K562 (cell line): ENCODE measurements around the gene EYA3. TPM values are rescaled to one million over a fixed set of nuclear protein-coding genes. Genes with fewer than 3 reads are reported as not detected.

Experiments used
- BRCA1 ChIP-seq, 2 experiments: fragments of 450-650 bp in 1 of 2; sonication (generic) in 1 of 2; formaldehyde crosslinking in 1 of 2; IDR thresholded peaks; 2 replicates each; pipeline versions ENCODE4 v1.5.0 to v1.6.1; 2017 to 2020; ENCODE audit warnings: mild to moderate bottlenecking in 1 of 2, missing genetic modification reagents in 1 of 2
- C11orf30 ChIP-seq: fragments of 450-650 bp; IDR thresholded peaks from 2 replicates; pipeline ENCODE4 v1.6.1; 2016; ENCODE audit warnings: low read depth, mild to moderate bottlenecking
- EGR1 ChIP-seq: fragments of 450-650 bp; conservative IDR thresholded peaks from 2 replicates; pipeline ENCODE4 v1.6.1; 2017; ENCODE audit warnings: mild to moderate bottlenecking
- ELK3 ChIP-seq: fragments of 450-650 bp; formaldehyde crosslinking; IDR thresholded peaks from 2 replicates; pipeline ENCODE4 v1.4.0; 2020; ENCODE audit warnings: mild to moderate bottlenecking
- ETV1 ChIP-seq: fragments of 450-650 bp; conservative IDR thresholded peaks from 2 replicates; pipeline ENCODE4 v1.6.1; 2016; ENCODE audit warnings: missing genetic modification characterization, control low read depth, low read depth, missing compliant biosample characterization
- FOXP1 ChIP-seq: sonication (generic); formaldehyde crosslinking; IDR thresholded peaks from 2 replicates; pipeline ENCODE4 v1.8.0; 2022; ENCODE audit warnings: mild to moderate bottlenecking, missing genetic modification reagents
- IRF2 ChIP-seq: sonication (generic); formaldehyde crosslinking; IDR thresholded peaks from 2 replicates; pipeline ENCODE4 v1.8.1; 2022; ENCODE audit warnings: mild to moderate bottlenecking, missing genetic modification reagents
- KDM4B ChIP-seq, 2 experiments: fragments of 450-650 bp in 1 of 2; sonication (generic) in 1 of 2; IDR thresholded peaks; 2 replicates each; pipeline ENCODE4 v1.6.1; 2016 to 2017; ENCODE audit warnings: borderline replicate concordance in 2 of 2, antibody characterized with exemption in 1 of 2, low read depth in 1 of 2, mild to moderate bottlenecking in 1 of 2
- MCM5 ChIP-seq: fragments of 450-650 bp; IDR thresholded peaks from 2 replicates; pipeline ENCODE4 v1.6.1; 2016; ENCODE audit warnings: low read depth
- PHB ChIP-seq: fragments of 250-450 bp; sonication (Bioruptor Pico); IDR thresholded peaks from 2 replicates; pipeline ENCODE4 v1.5.0; 2021
- PHF20 ChIP-seq: fragments of 450-650 bp; IDR thresholded peaks from 2 replicates; pipeline ENCODE4 v1.6.1; 2018; ENCODE audit not compliant: partially characterized antibody
- PRMT5 ChIP-seq: sonication (generic); formaldehyde crosslinking; IDR thresholded peaks from 2 replicates; pipeline ENCODE4 v1.5.0; 2020; ENCODE audit warnings: missing genetic modification reagents
- RBM22 ChIP-seq: fragments of 200-400 bp; formaldehyde crosslinking; IDR thresholded peaks from 2 replicates; pipeline ENCODE4 v1.6.1; 2018; ENCODE audit warnings: low read length, low read depth; ENCODE audit not compliant: poor library complexity, severe bottlenecking
- RCOR1 ChIP-seq, 2 experiments: IDR thresholded peaks; 2 replicates each; pipeline ENCODE4 v1.6.1; 2012; ENCODE audit warnings: low read depth in 2 of 2, low read length in 2 of 2, borderline replicate concordance in 1 of 2, improper control_type of control experiment in 1 of 2
- SFPQ ChIP-seq: fragments of 200-400 bp; formaldehyde crosslinking; IDR thresholded peaks from 2 replicates; pipeline ENCODE4 v1.6.1; 2017; ENCODE audit warnings: mild to moderate bottlenecking, low read depth, low read length, moderate library complexity
- SRSF9 ChIP-seq: fragments of 200-400 bp; formaldehyde crosslinking; IDR thresholded peaks from 2 replicates; pipeline ENCODE4 v1.6.1; 2017; ENCODE audit warnings: low read depth, low read length, borderline replicate concordance
- TEAD4 ChIP-seq, 2 experiments: sonication (generic) in 1 of 2; formaldehyde crosslinking in 1 of 2; IDR thresholded peaks; 2 replicates each; pipeline versions ENCODE4 v1.6.1 to v1.8.0; 2012 to 2022; ENCODE audit warnings: borderline replicate concordance in 1 of 2, inconsistent platforms in 1 of 2, low read length in 1 of 2, mild to moderate bottlenecking in 1 of 2, missing genetic modification reagents in 1 of 2
- THAP7 ChIP-seq: fragments of 250-450 bp; sonication (Bioruptor Pico); IDR thresholded peaks from 2 replicates; pipeline ENCODE4 v1.5.0; 2021
- THRB ChIP-seq: fragments of 450-650 bp; formaldehyde crosslinking; conservative IDR thresholded peaks from 2 replicates; pipeline ENCODE4 v1.4.0; 2022; ENCODE audit warnings: mild to moderate bottlenecking, missing genetic modification characterization
- ZNF121 ChIP-seq: sonication (generic); formaldehyde crosslinking; conservative IDR thresholded peaks from 2 replicates; pipeline ENCODE4 v1.8.0; 2022; ENCODE audit warnings: missing genetic modification reagents
- ZNF140 ChIP-seq: fragments of 250-450 bp; sonication (Bioruptor Pico); IDR thresholded peaks from 2 replicates; pipeline ENCODE4 v1.8.0; 2021; ENCODE audit warnings: moderate library complexity, mild to moderate bottlenecking, inconsistent platforms
- ZNF717 ChIP-seq: fragments of 250-450 bp; sonication (Bioruptor Pico); IDR thresholded peaks from 2 replicates; pipeline ENCODE4 v1.5.0; 2021
- ZNF778 ChIP-seq: fragments of 450-650 bp; formaldehyde crosslinking; IDR thresholded peaks from 2 replicates; pipeline ENCODE4 v1.4.0; 2020; ENCODE audit warnings: mild to moderate bottlenecking, moderate library complexity
- polyA plus RNA-seq, 8 experiments: library from polyadenylated mRNA; depleted of rRNA in 4 of 8; stranded (reverse) in 5 of 8; unstranded in 3 of 8; fragments of >200 nt; fragmentation: Nextera tagmentation in 2 of 8; fragmentation: Illumina TruSeq in 1 of 8; extraction: Ambion mirVana in 2 of 8; extraction: Trizol in 1 of 8; gene quantifications; 2 replicates each; pipeline versions ENCODE4 v1.2.1 to v1.2.3, GENCODE V29; 2011 to 2014; ENCODE audit warnings: inconsistent platforms in 1 of 8, missing spikeins in 1 of 8
- total RNA-seq, 7 experiments: library from RNA; depleted of rRNA in 6 of 7; stranded (reverse); fragments of >200 nt in 6 of 7; fragmentation: Illumina TruSeq in 2 of 7; extraction: Trizol in 2 of 7; gene quantifications; 2 replicates each; pipeline versions ENCODE4 v1.2.1 to v1.2.3, GENCODE V29; 2011 to 2021; ENCODE audit warnings: low replicate concordance in 1 of 7

EYA3 gene
- total and polyA plus RNA-seq, 9 of the 15 experiments (the other 6 are each of a cell fraction or from before 2014, with no cell fraction given): 21.7 to 64.0 (median 43.6) TPM

GRCh38 chr1:28088168-28088961 lies at the start of gene EYA3 (continued):
- TF ChIP-seq THRB (CRISPR knock-in tag) (peak; percentile 80), ZNF778 (no peak), PHB (CRISPR knock-in tag) (no peak), IRF2 (no peak), RCOR1 (IDR thresholded peaks at IDR 0.05; ENCODE audit: borderline replicate concordance in 1 of 2, low read depth in 2 of 2, low read length in 2 of 2) (no peak; a peak in 1 of 4 replicates), MCM5 (no peak), ZNF140 (CRISPR knock-in tag) (no peak), THAP7 (CRISPR knock-in tag) (no peak), ELK3 (CRISPR knock-in tag) (no peak), SFPQ (no peak), TEAD4 (IDR thresholded peaks at IDR 0.05; ENCODE audit: low read length) (no peak), TEAD4 (CRISPR knock-in tag; IDR thresholded peaks at IDR 0.05; ENCODE audit: borderline replicate concordance) (no peak), ZNF121 (CRISPR knock-in tag) (no peak), ZNF717 (no peak), C11orf30 (peak; percentile 94), FOXP1 (CRISPR knock-in tag) (no peak), KDM4B (IDR thresholded peaks at IDR 0.05; ENCODE audit: borderline replicate concordance in 2 of 2, low read depth in 1 of 2) (peak in 1 of 2 experiments; percentile 83; a peak in 1 of 4 replicates), PRMT5 (no peak), BRCA1 (IDR thresholded peaks at IDR 0.05) (no peak), BRCA1 (CRISPR knock-in tag; IDR thresholded peaks at IDR 0.05) (0 out of 2 replicates have a peak, but pooled peaks have one; percentile 20), PHF20 (peak; percentile 85), RBM22 (no peak), ETV1 (tag) (peak; percentile 80), SRSF9 (no peak), EGR1 (no peak)
